HFFc6 (cell line): ENCODE data around the gene C2orf42. TPM values are rescaled to one million over a fixed set of nuclear protein-coding genes. Genes with fewer than 3 reads are reported as not detected.

ENCODE experiments used
- DNase-seq: peaks from one replicate; pipeline ENCODE4 v3.0.0-alpha.2; 2018
- H3K27ac Mint-ChIP-seq: 2 replicates; pipeline ENCODE4 v1.8.0; 2020; ENCODE audit warnings: mild to moderate bottlenecking, mixed read lengths
- H3K27me3 Mint-ChIP-seq: 2 replicates; pipeline ENCODE4 v1.8.0; 2021; ENCODE audit warnings: mild to moderate bottlenecking, moderate library complexity, mixed read lengths; ENCODE audit not compliant: insufficient read depth
- H3K36me3 Mint-ChIP-seq: 2 replicates; pipeline ENCODE4 v1.8.0; 2021; ENCODE audit warnings: low read depth, mixed read lengths
- H3K4me1 Mint-ChIP-seq: 2 replicates; pipeline ENCODE4 v1.8.0; 2020; ENCODE audit warnings: low read depth, mixed read lengths
- H3K4me3 Mint-ChIP-seq: 2 replicates; pipeline ENCODE4 v1.8.0; 2020; ENCODE audit warnings: mild to moderate bottlenecking, moderate library complexity, mixed read lengths
- H3K9me3 Mint-ChIP-seq: 2 replicates; pipeline ENCODE4 v1.8.0; 2020; ENCODE audit warnings: mild to moderate bottlenecking, mixed read lengths
- total RNA-seq, 6 experiments: library from RNA; stranded (reverse); fragmentation: NEBNext Ultra II Directional; extraction: Animal tissue kit (Norgen Biotek cat#: 25700); gene quantifications; 2 replicates in 1 of 6; 3 replicates in 5 of 6; pipeline ENCODE4 v1.2.3, GENCODE V29; 2021
- TF ChIP-seq, protein P1 (sequence below): fragments of 200-600 bp; sonication (generic); IDR thresholded peaks from 2 replicates; pipeline ENCODE4 v1.5.0; 2021; ENCODE audit warnings: antibody characterized with exemption, mild to moderate bottlenecking

Gene C2orf42
- total RNA-seq, 6 experiments from 2014 or later = 10.0 to 17.8 (median 14.7) TPM

DNA sequence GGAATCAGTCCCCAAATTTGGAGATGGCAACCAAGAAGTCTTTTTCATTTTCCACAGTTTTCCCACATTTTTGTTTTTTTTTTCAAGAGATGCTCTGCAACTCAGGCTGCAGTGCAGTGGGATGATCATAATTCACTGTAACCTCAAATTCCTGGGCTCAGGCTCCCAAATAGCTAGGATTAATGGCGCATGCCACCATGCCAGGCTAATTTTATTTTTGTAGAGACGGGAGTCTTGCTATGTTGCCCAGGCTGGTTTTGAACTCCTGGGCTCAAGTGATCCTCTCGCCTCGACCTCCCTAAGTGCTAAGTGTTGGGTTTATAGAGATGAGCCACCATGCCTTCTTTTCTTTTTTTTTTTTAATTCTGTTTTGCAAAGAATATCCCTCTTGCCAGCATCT, 68.3 kb downstream of the C2orf42 start:
- no peak for DNase-seq
- H3K9me3 Mint-ChIP-seq = no peaks in the 10 kb centered on the region
- H3K4me3 Mint-ChIP-seq = no peak overlapping the region
- peaks cover 11% of the 10 kb centered on the region for H3K27me3 Mint-ChIP-seq
- H3K36me3 Mint-ChIP-seq = no peaks in the 10 kb centered on the region
- peaks cover 48% of the 10 kb centered on the region for H3K4me1 Mint-ChIP-seq
- H3K27ac Mint-ChIP-seq = no peak overlapping the region
- TF ChIP-seq, protein P1, sequence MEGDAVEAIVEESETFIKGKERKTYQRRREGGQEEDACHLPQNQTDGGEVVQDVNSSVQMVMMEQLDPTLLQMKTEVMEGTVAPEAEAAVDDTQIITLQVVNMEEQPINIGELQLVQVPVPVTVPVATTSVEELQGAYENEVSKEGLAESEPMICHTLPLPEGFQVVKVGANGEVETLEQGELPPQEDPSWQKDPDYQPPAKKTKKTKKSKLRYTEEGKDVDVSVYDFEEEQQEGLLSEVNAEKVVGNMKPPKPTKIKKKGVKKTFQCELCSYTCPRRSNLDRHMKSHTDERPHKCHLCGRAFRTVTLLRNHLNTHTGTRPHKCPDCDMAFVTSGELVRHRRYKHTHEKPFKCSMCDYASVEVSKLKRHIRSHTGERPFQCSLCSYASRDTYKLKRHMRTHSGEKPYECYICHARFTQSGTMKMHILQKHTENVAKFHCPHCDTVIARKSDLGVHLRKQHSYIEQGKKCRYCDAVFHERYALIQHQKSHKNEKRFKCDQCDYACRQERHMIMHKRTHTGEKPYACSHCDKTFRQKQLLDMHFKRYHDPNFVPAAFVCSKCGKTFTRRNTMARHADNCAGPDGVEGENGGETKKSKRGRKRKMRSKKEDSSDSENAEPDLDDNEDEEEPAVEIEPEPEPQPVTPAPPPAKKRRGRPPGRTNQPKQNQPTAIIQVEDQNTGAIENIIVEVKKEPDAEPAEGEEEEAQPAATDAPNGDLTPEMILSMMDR = no peak

DNA sequence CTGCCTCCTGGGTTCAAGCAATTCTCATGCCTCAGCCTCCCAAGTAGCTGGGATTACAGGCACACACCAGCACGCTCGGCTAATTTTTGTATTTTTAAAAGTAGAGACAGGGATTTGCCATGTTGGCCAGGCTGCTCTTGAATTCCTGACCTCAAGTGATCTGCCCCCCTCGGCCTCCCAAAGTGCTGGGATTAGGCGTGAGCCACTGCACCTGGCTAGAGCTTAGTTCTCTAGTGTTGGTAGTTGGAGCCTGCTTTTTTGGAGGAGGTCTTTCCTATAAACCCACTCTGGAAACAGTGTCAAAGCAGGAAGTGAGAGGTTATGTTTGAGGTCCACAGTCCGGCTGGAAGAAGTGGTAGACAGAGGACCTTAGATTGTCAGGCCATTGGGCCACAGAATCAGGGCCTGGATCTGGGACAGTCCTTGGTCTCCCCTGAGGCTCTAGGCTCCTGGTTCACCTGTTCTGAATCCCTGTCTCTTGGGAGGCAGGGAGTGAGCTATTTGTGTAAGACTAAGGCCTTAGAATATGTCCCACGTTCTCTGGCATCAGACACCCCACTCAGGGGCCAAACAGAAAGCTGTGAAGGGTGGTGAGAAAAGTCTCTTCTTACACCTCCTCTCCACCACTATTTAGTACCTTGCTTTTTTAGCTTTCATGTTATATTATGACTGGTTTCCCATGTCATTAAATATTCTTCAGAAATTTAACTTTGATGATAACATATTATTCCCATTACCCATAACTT, 69.0 kb downstream of the C2orf42 start:
- Mint-ChIP-seq H3K4me1 (peaks cover 45% of the 10 kb centered on the region), H3K36me3 (no peaks in the 10 kb centered on the region), H3K9me3 (no peaks in the 10 kb centered on the region), H3K27me3 (peaks cover 11% of the 10 kb centered on the region), H3K27ac (no peak overlapping the region), H3K4me3 (no peak overlapping the region)
- TF ChIP-seq, protein P1 = no peak
- DNase-seq = no peak

DNA sequence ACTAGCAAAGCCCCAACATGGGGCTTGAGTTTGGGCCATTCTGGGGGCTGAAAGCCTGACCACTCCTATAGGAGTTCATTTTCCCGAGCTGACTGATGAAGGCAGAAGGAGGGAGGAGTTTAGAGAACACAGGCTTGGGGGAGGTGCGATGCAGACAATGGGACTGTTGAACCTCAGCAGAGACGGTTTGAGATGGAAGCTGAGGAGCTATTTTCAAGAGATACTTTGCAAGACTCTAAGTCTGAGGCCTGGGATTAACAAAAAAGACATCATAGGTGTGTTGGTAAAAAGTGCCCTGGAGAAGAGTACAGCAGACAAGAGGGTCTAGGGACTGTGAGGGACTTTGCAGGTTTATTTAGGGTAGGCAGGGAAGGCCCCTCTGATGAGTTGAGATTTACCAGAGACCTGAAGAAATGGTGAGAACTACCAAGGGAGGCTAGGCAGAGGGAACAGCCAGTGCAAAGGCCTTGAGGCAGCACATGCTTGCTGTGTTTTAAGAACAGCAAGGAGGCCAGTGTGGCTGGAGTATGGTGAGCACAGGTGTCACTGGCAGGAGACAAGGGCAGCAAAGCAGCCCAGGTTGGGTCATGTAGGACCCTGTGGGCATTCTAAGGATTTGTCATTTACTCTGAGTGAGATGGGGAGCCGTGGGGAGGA, 71.9 kb downstream of the C2orf42 start:
- Mint-ChIP-seq H3K36me3 (no peaks in the 10 kb centered on the region), H3K27ac (no peak overlapping the region), H3K9me3 (no peaks in the 10 kb centered on the region), H3K4me1 (peaks cover 20% of the 10 kb centered on the region), H3K4me3 (no peak overlapping the region), H3K27me3 (peaks cover 2% of the 10 kb centered on the region)
- no peak for DNase-seq
- TF ChIP-seq, protein P1 = no peak

- DNase-seq = no peak
- Mint-ChIP-seq H3K27me3 (peaks cover 2% of the 10 kb centered on the region; the same call in 1 of the 2 replicates), H3K27ac (no peak overlapping the region), H3K4me3 (no peak overlapping the region), H3K36me3 (no peaks in the 10 kb centered on the region), H3K9me3 (no peaks in the 10 kb centered on the region), H3K4me1 (peaks cover 20% of the 10 kb centered on the region)
- TF ChIP-seq, protein P1 = no peak
These were observed 73.8 kb downstream of the C2orf42 start for GRCh38 chr2:70116936-70117552.

- Mint-ChIP-seq H3K9me3 (no peaks in the 10 kb centered on the region), H3K4me3 (no peak overlapping the region), H3K27ac (no peak overlapping the region), H3K4me1 (peaks cover 23% of the 10 kb centered on the region), H3K27me3 (no peaks in the 10 kb centered on the region), H3K36me3 (no peaks in the 10 kb centered on the region)
- no peak for DNase-seq
- TF ChIP-seq, protein P1 = no peak
These were observed 75.0 kb downstream of the C2orf42 start for GRCh38 chr2:70115646-70116442.
